Endothelial cell of umbilical vein (primary cell): ENCODE measurements around the gene SAFB. TPM values are rescaled to one million over a fixed set of nuclear protein-coding genes. Genes with fewer than 3 reads are reported as not detected.
A peak's percentile ranks its signal among the peaks of the same experiment; 100 is the strongest.

Source experiments
- BruUV-seq: library from RNA; stranded (reverse); fragments of 400-500 nt; replicated peaks from 2 replicates; lab custom pipeline; 2021; lab: Mats Ljungman, UMichigan
- CTCF ChIA-PET: fragments of 300-600, 350-600 bp; sonication (Branson Sonifier 250); formaldehyde crosslinking; loops from one replicate; lab custom pipeline; 2021; ENCODE audit warnings: antibody characterized with exemption, inconsistent platforms; lab: Charles Lee
- POLR2A ChIA-PET: fragments of 300-600, 350-600 bp; sonication (Branson Sonifier 250); formaldehyde crosslinking; loops from one replicate; lab custom pipeline; 2021; ENCODE audit warnings: antibody characterized with exemption, inconsistent platforms; lab: Charles Lee
- DNase-seq: peaks from one replicate; pipeline ENCODE4 v3.0.0-alpha.2; 2011; ENCODE audit warnings: low read depth, low spot score
- FAIRE-seq: peaks from 2 replicates; lab custom pipeline; 2011; peaks lifted over from hg19 to GRCh38; lab: Jason Lieb, UNC
- H2AFZ ChIP-seq: 2 replicates; pipeline ENCODE4 v1.6.0; 2012; ENCODE audit warnings: low read depth, low read length, control low read depth, inconsistent platforms
- H3K27ac ChIP-seq: 2 replicates; pipeline ENCODE4 v1.5.1; 2011; ENCODE audit warnings: low read depth, mild to moderate bottlenecking, control low read depth, low read length, moderate library complexity; ENCODE audit not compliant: insufficient read depth
- H3K27me3 ChIP-seq, 2 experiments: 2 replicates each; pipeline versions ENCODE4 v1.6.0 to v1.6.1; 2011; ENCODE audit warnings: low read length in 2 of 2, mixed read lengths in 1 of 2; ENCODE audit not compliant: control insufficient read depth in 2 of 2, insufficient read depth in 2 of 2
- H3K36me3 ChIP-seq, 2 experiments: 2 replicates in 1 of 2; 3 replicates in 1 of 2; pipeline ENCODE4 v1.5.1; 2011; ENCODE audit warnings: low read length in 2 of 2, mild to moderate bottlenecking in 1 of 2, moderate library complexity in 1 of 2; ENCODE audit not compliant: control insufficient read depth in 2 of 2, insufficient read depth in 2 of 2; ENCODE audit errors: extremely low read depth in 1 of 2
- H3K4me1 ChIP-seq: 3 replicates; pipeline ENCODE4 v1.5.1; 2011; ENCODE audit warnings: mild to moderate bottlenecking, low read length; ENCODE audit not compliant: control insufficient read depth, insufficient read depth; ENCODE audit errors: extremely low read depth
- H3K4me2 ChIP-seq: 2 replicates; pipeline ENCODE4 v1.6.1; 2011; ENCODE audit warnings: low read length, control low read depth, mixed read lengths; ENCODE audit not compliant: insufficient read depth
- H3K4me3 ChIP-seq, 3 experiments: fragments of 200-600 bp in 1 of 3; sonication (generic), shearing (Covaris generic) in 1 of 3; replicated peaks in 1 of 3; 2 replicates each; pipeline ENCODE4 v1.5.1; 2011 to 2016; ENCODE audit warnings: control low read depth in 3 of 3, low read length in 3 of 3, mild to moderate bottlenecking in 2 of 3, inconsistent platforms in 1 of 3, low read depth in 1 of 3, moderate library complexity in 1 of 3; ENCODE audit not compliant: insufficient read depth in 1 of 3
- H3K79me2 ChIP-seq: 2 replicates; pipeline ENCODE4 v1.6.0; 2012; ENCODE audit warnings: low read length, inconsistent platforms; ENCODE audit not compliant: control insufficient read depth, insufficient read depth
- H3K9ac ChIP-seq: replicated peaks from 2 replicates; pipeline ENCODE3; 2011; ENCODE audit warnings: low read length, control low read depth; ENCODE audit not compliant: insufficient read depth; ENCODE audit errors: extremely low read depth
- H3K9me1 ChIP-seq: replicated peaks from 3 replicates; pipeline ENCODE4 v1.6.0; 2011; ENCODE audit warnings: mild to moderate bottlenecking, low read length; ENCODE audit not compliant: control insufficient read depth, insufficient read depth; ENCODE audit errors: extremely low read depth
- H3K9me3 ChIP-seq: replicated peaks from 2 replicates; pipeline ENCODE4 v1.5.1; 2012; ENCODE audit warnings: low read length, inconsistent platforms; ENCODE audit not compliant: control insufficient read depth, insufficient read depth
- H4K20me1 ChIP-seq: replicated peaks from 2 replicates; pipeline ENCODE3; 2011; ENCODE audit warnings: mild to moderate bottlenecking, low read length; ENCODE audit not compliant: control insufficient read depth, insufficient read depth; ENCODE audit errors: extremely low read depth
- EZH2 ChIP-seq: IDR thresholded peaks from 2 replicates; pipeline ENCODE4 v1.6.1; 2012; ENCODE audit warnings: borderline replicate concordance, low read depth, mild to moderate bottlenecking, moderate library complexity, low read length, inconsistent platforms; ENCODE audit not compliant: severe bottlenecking
- FOS ChIP-seq: IDR thresholded peaks from 2 replicates; pipeline ENCODE4 v1.6.1; 2011; ENCODE audit warnings: mild to moderate bottlenecking, low read length, moderate library complexity, borderline replicate concordance; ENCODE audit not compliant: insufficient read depth
- GATA2 ChIP-seq: IDR thresholded peaks from 2 replicates; pipeline ENCODE4 v1.7.0; 2011; ENCODE audit warnings: low read depth, mild to moderate bottlenecking, moderate library complexity, mixed read lengths, low read length; ENCODE audit not compliant: insufficient read length, insufficient read depth
- JUN ChIP-seq: IDR thresholded peaks from 2 replicates; pipeline ENCODE4 v1.6.1; 2011; ENCODE audit warnings: borderline replicate concordance, low read depth; ENCODE audit not compliant: insufficient read length, insufficient read depth
- MAX ChIP-seq: IDR thresholded peaks from 2 replicates; pipeline ENCODE4 v1.6.1; 2011; ENCODE audit not compliant: insufficient read depth, insufficient read length
- MYC ChIP-seq: IDR thresholded peaks from one replicate; pipeline ENCODE4 v1.6.1; 2011; ENCODE audit warnings: mild to moderate bottlenecking, low read depth, low read length
- POLR2A ChIP-seq: IDR thresholded peaks from 2 replicates; pipeline ENCODE4 v1.6.1; 2012; ENCODE audit warnings: low read depth, mild to moderate bottlenecking, control low read depth, low read length
- POLR2AphosphoS5 ChIP-seq: IDR thresholded peaks from 2 replicates; pipeline ENCODE4 v1.6.1; 2012; ENCODE audit warnings: low read depth, mild to moderate bottlenecking, control low read depth, low read length, moderate library complexity; ENCODE audit not compliant: insufficient read depth
- dilution Hi-C: fragments of 300-500 bp; cut with MboI; formaldehyde crosslinking; loops from one replicate; pipeline ENCODE4 v1.15.0; 2019; ENCODE audit warnings: low sequenced_read_pairs; ENCODE audit not compliant: extremely low pct_ligation_motif_present
- intact Hi-C: fragments of 100-400 bp; cut with micrococcal nuclease; formaldehyde crosslinking; loops from one replicate; pipeline ENCODE4 v1.10.0; 2022
- polyA plus RNA-seq, 4 experiments: library from polyadenylated mRNA; depleted of rRNA in 3 of 4; stranded (reverse) in 3 of 4; unstranded in 1 of 4; fragments of >200 nt; gene quantifications; 2 replicates each; pipeline versions ENCODE4 v1.2.1 to v1.2.3, GENCODE V29; 2011 to 2012; ENCODE audit warnings: missing spikeins in 1 of 4
- total RNA-seq: library from RNA; stranded (reverse); gene quantifications from 2 replicates; pipeline ENCODE4 v1.2.3, GENCODE V29; 2021
- TF ChIP-seq, protein P1 (sequence below), 2 donors: IDR thresholded peaks; 1 replicate in 1 of 2; 2 replicates in 1 of 2; pipeline ENCODE4 v1.5.1; 2011; ENCODE audit warnings: low read length in 2 of 2, mild to moderate bottlenecking in 2 of 2, moderate library complexity in 2 of 2, control low read depth in 1 of 2, inconsistent platforms in 1 of 2, low read depth in 1 of 2; ENCODE audit not compliant: insufficient read depth in 1 of 2; ENCODE audit errors: extremely low read depth in 1 of 2

Gene SAFB
- total and polyA plus RNA-seq, 2 donors (not counting 3 experiments of a cell fraction or from before 2014, with no cell fraction given) = 44.7 to 109 TPM

DNA sequence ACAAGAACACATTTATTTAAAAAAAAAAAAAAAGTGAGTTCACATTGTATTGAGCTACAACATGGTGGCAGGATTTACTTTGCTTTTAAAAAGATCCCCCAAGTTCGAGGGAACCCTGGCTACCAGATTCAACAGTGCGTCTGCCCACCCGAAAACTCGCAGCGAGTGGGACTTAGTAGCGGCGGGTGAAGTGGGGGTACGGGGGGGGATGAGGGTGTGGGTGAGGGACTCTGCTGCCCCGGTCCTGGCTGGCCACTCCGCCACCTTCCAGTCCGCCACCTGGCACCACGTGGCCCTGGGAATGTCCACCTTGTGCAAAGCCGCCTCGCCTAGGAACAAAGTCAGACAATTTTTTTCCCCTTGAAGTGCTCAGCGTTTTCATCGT is 35.8 kb upstream of the SAFB start:
- ChIA-PET POLR2A (no interaction called here), CTCF (no interaction called here)
- no peak for DNase-seq
- no peak overlapping the region for H3K9ac ChIP-seq
- no peaks in the 10 kb centered on the region for H3K27me3 ChIP-seq
- TF ChIP-seq FOS = no peak
- no peak for TF ChIP-seq EZH2
- TF ChIP-seq POLR2AphosphoS5 = no peak
- no peak for TF ChIP-seq JUN
- no peak for FAIRE-seq
- no peaks in the 10 kb centered on the region for H3K79me2 ChIP-seq
- no peaks in the 10 kb centered on the region for H4K20me1 ChIP-seq
- dilution Hi-C loops = no loop called here
- no peak overlapping the region for H3K27ac ChIP-seq
- H3K36me3 ChIP-seq = peaks cover 13 to 40% of the 10 kb centered on the region in 2 experiments
- H3K9me3 ChIP-seq = no peaks in the 10 kb centered on the region
- no peaks in the 10 kb centered on the region for H3K4me1 ChIP-seq
- no peak overlapping the region for H3K4me2 ChIP-seq
- intact Hi-C loops = no loop called here
- H3K4me3 ChIP-seq = no peak overlapping the region
- H3K9me1 ChIP-seq = no peaks in the 10 kb centered on the region
- TSS peak; percentile 48 for BruUV-seq
- no peak overlapping the region for H2AFZ ChIP-seq

DNA sequence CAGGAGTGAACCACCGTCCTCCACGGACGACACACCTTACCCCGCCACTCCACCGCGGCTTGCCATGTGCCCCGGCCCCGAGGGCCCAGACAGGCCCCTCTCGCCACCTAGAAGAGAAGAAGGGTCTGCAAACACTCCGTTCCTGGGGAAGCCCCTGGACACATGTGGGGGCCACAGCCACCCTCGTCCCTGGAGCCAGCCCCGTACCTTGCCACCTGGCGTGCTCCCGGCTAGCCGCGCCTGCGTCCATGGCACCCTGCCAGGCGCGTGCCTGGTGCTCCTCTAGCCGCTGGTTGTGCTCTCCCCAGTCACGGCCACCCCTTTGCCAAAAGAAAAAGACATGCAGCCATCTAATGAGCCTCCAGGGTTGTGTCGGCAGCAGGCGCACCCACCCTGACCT is 35.2 kb upstream of the SAFB start:
- Histone ChIP-seq H3K27ac (no peak overlapping the region), H3K79me2 (no peaks in the 10 kb centered on the region), H3K27me3 (no peaks in the 10 kb centered on the region), H3K9ac (no peak overlapping the region), H2AFZ (no peak overlapping the region), H3K9me1 (no peaks in the 10 kb centered on the region), H3K36me3 (peaks cover 14 to 46% of the 10 kb centered on the region in 2 experiments), H4K20me1 (no peaks in the 10 kb centered on the region), H3K4me1 (no peaks in the 10 kb centered on the region), H3K4me2 (no peak overlapping the region), H3K4me3 (no peak overlapping the region), H3K9me3 (no peaks in the 10 kb centered on the region)
- TF ChIP-seq MAX = no peak
- TF ChIP-seq POLR2AphosphoS5 = no peak
- TF ChIP-seq, protein P1, sequence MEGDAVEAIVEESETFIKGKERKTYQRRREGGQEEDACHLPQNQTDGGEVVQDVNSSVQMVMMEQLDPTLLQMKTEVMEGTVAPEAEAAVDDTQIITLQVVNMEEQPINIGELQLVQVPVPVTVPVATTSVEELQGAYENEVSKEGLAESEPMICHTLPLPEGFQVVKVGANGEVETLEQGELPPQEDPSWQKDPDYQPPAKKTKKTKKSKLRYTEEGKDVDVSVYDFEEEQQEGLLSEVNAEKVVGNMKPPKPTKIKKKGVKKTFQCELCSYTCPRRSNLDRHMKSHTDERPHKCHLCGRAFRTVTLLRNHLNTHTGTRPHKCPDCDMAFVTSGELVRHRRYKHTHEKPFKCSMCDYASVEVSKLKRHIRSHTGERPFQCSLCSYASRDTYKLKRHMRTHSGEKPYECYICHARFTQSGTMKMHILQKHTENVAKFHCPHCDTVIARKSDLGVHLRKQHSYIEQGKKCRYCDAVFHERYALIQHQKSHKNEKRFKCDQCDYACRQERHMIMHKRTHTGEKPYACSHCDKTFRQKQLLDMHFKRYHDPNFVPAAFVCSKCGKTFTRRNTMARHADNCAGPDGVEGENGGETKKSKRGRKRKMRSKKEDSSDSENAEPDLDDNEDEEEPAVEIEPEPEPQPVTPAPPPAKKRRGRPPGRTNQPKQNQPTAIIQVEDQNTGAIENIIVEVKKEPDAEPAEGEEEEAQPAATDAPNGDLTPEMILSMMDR (IDR thresholded peaks at IDR 0.05; ENCODE audit: extremely low read depth in 1 of 2, insufficient read depth in 1 of 2, low read depth in 1 of 2, low read length in 2 of 2) = no peak
- no peak for TF ChIP-seq GATA2
- no peak for TF ChIP-seq FOS
- TF ChIP-seq EZH2 = no peak
- TF ChIP-seq POLR2A = no peak
- no peak for TF ChIP-seq JUN
- no peak for TF ChIP-seq MYC
- intact Hi-C loops = no loop called here
- DNase-seq (no peak), FAIRE-seq (no peak)
- no TSS peak for BruUV-seq
- CTCF ChIA-PET = no interaction called here
- POLR2A ChIA-PET = no interaction called here
- dilution Hi-C loops = no loop called here
